GM18498 (cell line): ENCODE results near the gene RAD9A.

Source experiments
- ATAC-seq: cut with Tn5 transposase; IDR thresholded peaks from one replicate; pipeline ENCODE4 v1.9.1; 2021; ENCODE audit warnings: mild to moderate bottlenecking, moderate library complexity; ENCODE audit not compliant: unreplicated experiment

RAD9A gene

GRCh38 chr11:67438158-67438902 is 46.5 kb downstream of the RAD9A start:
- ATAC-seq, result no peak

DNA sequence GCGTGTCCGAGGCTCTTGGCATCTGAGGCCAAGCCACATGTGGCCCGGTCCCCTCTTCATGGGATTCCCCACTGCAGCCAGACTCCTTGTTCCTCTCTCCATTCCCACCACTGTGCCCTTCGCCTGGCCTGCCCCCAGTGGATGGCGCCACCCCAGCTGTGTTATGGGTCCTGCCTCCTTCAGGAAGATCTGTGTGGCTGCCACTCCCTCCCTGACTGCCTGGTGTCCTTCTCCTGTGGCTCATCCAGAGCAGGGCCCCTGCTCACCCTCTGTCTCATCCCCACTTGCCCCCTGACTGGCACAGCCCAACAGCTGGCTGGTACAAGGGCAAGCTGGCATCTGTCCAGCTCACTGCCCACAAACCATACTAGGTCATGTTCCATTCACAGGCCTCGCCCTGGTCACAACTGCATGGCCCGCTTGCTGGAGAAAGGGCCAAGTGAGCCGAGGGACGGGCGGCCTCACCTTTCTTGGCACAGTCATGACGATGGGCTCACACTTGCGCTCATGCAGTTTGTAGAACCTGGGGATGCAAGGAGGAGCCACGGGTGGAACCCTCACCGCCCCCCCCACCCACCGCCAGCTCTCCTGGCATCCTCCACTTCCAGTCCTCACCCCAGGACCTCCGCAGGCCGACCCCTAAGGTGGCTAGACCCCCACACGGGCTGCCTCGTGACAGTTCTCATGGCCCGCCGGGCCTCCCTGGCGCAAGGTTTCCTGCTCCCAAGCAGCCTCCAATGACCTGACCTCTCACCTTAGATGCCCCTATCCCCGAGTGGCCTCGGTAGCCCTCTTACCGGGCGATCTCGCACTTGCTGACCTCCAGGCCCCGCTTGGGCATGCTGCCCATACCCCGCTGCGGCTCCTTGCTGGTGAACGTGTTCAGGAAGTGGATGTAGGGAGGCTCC is 47.8 kb downstream of the RAD9A start:
- ATAC-seq, result no peak

GRCh38 chr11:67440229-67441097 is 48.7 kb downstream of the RAD9A start:
- ATAC-seq, result no peak

DNA sequence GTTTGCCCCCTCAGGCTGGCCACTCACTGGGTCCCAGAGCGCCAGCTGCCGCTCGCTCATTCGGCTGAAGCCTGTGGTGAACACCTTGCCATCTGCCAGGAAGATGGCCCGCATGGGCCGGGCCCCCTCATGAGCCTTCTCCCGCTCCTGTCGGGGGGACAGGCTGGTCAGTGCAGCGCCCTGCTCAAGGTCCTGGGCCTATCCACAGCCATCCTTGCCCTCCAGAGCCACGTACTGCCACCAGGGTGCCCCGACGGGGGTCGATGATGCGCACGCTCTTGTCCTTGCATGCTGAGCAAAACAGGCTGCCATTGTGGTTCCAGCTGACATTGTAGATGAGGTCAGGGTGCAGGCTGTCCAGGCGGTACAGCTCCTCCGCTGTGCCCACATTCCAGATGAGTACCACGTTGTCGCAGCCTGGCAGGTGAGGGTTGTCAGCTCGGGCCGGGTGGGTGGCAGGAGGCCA is 49.3 kb downstream of the RAD9A start:
- no peak for ATAC-seq

DNA sequence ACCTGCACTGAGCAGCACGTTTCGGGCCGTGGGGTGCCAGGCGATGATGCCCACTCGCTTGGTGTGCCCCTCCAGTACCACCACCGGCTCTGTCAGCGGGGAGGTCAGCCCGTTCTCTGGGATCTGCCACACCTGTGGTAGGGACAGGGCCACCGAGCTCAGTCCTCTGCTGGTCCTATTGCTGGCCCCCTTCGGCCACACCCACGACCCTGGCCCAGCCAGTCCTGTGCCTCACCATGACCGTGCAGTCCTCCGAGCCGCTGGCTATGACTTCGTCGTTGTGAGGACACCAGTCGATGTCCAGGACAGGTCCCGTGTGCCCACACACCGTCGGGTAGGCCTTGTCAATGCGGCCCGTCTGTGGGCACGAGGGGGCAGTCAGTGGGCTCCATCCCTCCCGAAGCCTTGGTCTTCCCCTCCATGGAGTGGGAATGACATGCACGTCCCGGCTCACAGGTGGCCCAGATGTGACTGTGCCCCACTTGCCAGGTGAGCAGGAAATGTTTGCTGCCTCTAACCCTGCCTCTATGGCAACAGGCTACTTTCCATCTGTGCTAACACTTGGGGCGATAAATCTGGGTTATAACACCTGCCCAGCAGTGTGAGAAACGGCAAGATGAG is 50.1 kb downstream of the RAD9A start:
- ATAC-seq, result no peak

GRCh38 chr11:67442504-67443404 is 51.0 kb downstream of the RAD9A start:
- peak; percentile 6 for ATAC-seq

DNA sequence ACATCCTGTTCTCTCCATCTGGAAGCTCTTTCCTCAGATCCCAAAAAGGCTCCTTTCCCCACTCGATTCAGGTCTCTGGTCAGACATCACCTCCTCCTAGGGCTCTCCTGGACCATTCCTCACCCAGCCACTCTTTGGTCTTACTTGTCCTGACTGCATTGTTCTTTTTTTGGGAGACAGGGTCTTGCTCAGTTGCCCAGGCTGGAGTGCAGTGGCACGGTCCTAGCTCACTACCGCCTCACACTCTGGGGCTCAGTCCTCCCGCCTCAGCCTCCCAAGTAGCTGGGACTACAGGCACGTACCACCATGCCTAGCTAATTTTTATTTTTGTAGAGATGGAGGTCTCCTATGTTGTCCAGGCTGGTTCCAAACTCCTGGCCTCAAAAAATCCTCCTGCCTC is 53.7 kb downstream of the RAD9A start:
- no peak for ATAC-seq
